Activated CD8-positive, alpha-beta T cell treated with anti-CD3 and anti-CD28 coated beads for 36 hours (primary cell): Measurements from ENCODE around the gene H19. TPM values are rescaled to one million over a fixed set of nuclear protein-coding genes. Genes with fewer than 3 reads are reported as not detected.

Experiments used
- ATAC-seq: fragments of 200-7000 bp; cut with Tn5 transposase; one replicate; pipeline ENCODE4 v1.10.0; 2021; ENCODE audit warnings: mild to moderate bottlenecking, moderate library complexity
- CTCF ChIA-PET: fragments of 350-600 bp; sonication (Branson Sonifier 250); formaldehyde crosslinking; loops from one replicate; lab custom pipeline; 2021; ENCODE audit warnings: antibody characterized with exemption; lab: Charles Lee
- POLR2A ChIA-PET: fragments of 350-600 bp; sonication (Branson Sonifier 250); formaldehyde crosslinking; loops from one replicate; lab custom pipeline; 2021; ENCODE audit warnings: antibody characterized with exemption; lab: Charles Lee
- DNase-seq: peaks from one replicate; pipeline ENCODE4 v3.0.0-alpha.2; 2020
- H3K27ac Mint-ChIP-seq: one replicate; pipeline ENCODE4 v1.8.0; 2021; ENCODE audit warnings: mild to moderate bottlenecking, mixed read lengths
- H3K27me3 Mint-ChIP-seq: one replicate; pipeline ENCODE4 v1.8.0; 2021; ENCODE audit warnings: mixed read lengths
- H3K36me3 Mint-ChIP-seq: one replicate; pipeline ENCODE4 v1.8.0; 2021; ENCODE audit warnings: low read depth, mixed read lengths
- H3K4me1 Mint-ChIP-seq: one replicate; pipeline ENCODE4 v1.8.0; 2021; ENCODE audit warnings: low read depth, mixed read lengths
- H3K4me3 Mint-ChIP-seq: one replicate; pipeline ENCODE4 v1.8.0; 2021; ENCODE audit warnings: mild to moderate bottlenecking, moderate library complexity, mixed read lengths
- H3K9me3 Mint-ChIP-seq: one replicate; pipeline ENCODE4 v1.8.0; 2021; ENCODE audit warnings: mixed read lengths
- CTCF ChIP-seq: fragments of 200-600 bp; IDR thresholded peaks from one replicate; pipeline ENCODE4 v1.8.0; 2022; ENCODE audit warnings: antibody characterized with exemption, mild to moderate bottlenecking
- intact Hi-C: fragments of 100-400 bp; cut with micrococcal nuclease; formaldehyde crosslinking; loops from one replicate; pipeline ENCODE4 v1.10.0; 2022
- total RNA-seq, 2 experiments: library from RNA; stranded (reverse); gene quantifications; one replicate each; pipeline ENCODE4 v1.2.3, GENCODE V29; 2021

The H19 gene
- total RNA-seq, 2 experiments from 2014 or later = not detected

DNA sequence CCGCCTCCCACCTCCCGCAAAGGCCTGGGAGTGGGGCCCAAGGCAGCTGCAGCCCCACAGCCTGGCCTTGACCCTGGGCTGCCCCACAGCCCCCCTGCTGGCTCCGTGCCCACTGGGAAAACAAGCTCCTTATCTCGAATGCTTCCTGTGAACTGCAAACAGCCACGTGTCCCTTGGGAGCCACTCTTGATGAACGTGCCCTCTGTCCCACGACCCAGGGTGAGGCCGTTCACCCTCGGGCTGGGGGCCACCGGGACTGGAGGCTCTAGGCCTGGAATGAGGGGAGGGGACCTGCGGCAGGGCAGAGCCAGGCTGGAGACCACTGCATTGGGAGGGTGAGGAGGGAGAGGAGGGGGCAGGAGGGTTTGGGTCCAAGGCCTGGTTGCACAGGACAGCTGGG is 9.5 kb downstream of the H19 start:
- ChIA-PET POLR2A (no interaction called here), CTCF (interaction anchor here (1.2 kb wide), 1 partner anchor 106 kb away, joined by 6 read pairs; no protein-coding TSS in a partner anchor)
- Mint-ChIP-seq H3K9me3 (no peaks in the 10 kb centered on the region), H3K4me1 (no peaks in the 10 kb centered on the region), H3K36me3 (no peaks in the 10 kb centered on the region), H3K4me3 (no peak overlapping the region), H3K27me3 (no peaks in the 10 kb centered on the region), H3K27ac (no peak overlapping the region)
- TF ChIP-seq CTCF = no peak
- no peak for DNase-seq
- intact Hi-C loops = no loop called here
- no peak for ATAC-seq

DNA sequence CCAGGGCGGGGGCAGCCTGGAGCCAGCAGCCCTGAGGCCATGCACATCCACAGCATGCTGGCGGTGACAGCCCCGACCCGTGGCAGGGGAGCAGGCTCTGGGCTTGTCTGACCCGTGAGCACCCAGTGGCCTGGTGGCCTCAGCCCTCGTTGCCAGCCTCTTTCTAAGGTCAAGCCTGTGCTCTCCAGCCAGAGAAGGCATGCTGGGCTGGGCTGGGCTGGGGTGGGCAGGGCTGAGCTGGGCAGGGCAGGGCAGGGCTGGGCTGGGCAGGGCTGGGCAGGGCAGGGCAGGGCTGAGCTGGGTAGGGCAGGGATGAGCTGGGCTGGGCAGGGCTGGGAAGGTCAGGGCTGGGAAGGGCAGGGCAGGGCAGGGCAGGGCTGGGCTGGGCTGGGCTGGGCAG is 10.6 kb downstream of the H19 start:
- H3K36me3 Mint-ChIP-seq = no peaks in the 10 kb centered on the region

GRCh38 chr11:1983601-1983961 is 14.1 kb downstream of the H19 start:
- Mint-ChIP-seq H3K9me3 (no peaks in the 10 kb centered on the region), H3K27me3 (no peaks in the 10 kb centered on the region), H3K4me3 (no peak overlapping the region), H3K36me3 (no peaks in the 10 kb centered on the region), H3K27ac (no peak overlapping the region), H3K4me1 (no peaks in the 10 kb centered on the region)
- ATAC-seq (no peak), DNase-seq (no peak)
- ChIA-PET CTCF (no interaction called here), POLR2A (no interaction called here)
- TF ChIP-seq CTCF = no peak
- intact Hi-C loops = no loop called here

More for the DNA sequence above, 10.6 kb downstream of the H19 start:
- Mint-ChIP-seq H3K9me3 (no peaks in the 10 kb centered on the region), H3K27me3 (no peaks in the 10 kb centered on the region), H3K27ac (no peak overlapping the region), H3K4me3 (no peak overlapping the region), H3K4me1 (no peaks in the 10 kb centered on the region)
- no peak for TF ChIP-seq CTCF
- intact Hi-C loops = no loop called here
- ChIA-PET CTCF (no interaction called here), POLR2A (no interaction called here)
- ATAC-seq = no peak
- DNase-seq = no peak

DNA sequence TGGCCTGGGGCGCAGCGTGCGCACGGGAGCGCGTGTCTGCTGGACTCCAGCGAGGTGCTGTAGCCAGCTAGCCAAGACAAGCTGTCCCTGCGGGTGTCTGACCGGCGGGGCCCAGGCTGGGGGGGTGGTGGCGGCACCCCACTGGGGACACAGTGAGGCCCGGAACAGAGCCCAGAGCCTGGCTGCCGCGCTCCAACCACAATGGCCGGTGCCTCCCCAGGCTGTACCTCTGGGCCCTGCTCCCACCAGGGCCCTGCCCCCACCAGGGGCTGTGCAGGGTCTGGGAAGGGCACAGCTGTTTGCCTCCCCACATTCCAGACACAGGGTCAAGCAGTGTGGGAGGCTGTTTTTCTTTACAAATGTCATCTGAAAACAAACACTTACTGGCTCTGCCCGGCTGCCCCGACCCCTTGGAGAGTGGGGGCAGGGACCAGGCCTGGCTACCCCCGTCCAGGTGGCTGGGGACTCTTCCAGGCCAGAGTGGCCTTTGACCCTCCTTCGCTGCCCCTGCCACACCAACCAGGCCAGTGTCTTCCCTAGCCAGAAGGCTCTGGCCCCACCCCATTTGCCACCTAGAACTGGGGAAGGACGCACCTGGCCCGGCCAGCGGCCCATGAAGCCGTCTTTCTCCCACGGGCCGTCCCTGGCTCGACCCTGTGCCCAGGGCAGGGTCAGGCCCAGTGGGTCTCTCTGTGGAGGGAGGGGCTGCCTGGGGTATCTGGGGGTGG is 14.6 kb downstream of the H19 start:
- ChIA-PET CTCF (no interaction called here), POLR2A (no interaction called here)
- intact Hi-C loops = no loop called here
- no peak for TF ChIP-seq CTCF
- no peak for ATAC-seq
- H3K36me3 Mint-ChIP-seq = no peaks in the 10 kb centered on the region
- no peaks in the 10 kb centered on the region for H3K4me1 Mint-ChIP-seq
- H3K27me3 Mint-ChIP-seq = no peaks in the 10 kb centered on the region
- no peaks in the 10 kb centered on the region for H3K9me3 Mint-ChIP-seq
- H3K4me3 Mint-ChIP-seq = no peak overlapping the region
- H3K27ac Mint-ChIP-seq = no peak overlapping the region
- no peak for DNase-seq

DNA sequence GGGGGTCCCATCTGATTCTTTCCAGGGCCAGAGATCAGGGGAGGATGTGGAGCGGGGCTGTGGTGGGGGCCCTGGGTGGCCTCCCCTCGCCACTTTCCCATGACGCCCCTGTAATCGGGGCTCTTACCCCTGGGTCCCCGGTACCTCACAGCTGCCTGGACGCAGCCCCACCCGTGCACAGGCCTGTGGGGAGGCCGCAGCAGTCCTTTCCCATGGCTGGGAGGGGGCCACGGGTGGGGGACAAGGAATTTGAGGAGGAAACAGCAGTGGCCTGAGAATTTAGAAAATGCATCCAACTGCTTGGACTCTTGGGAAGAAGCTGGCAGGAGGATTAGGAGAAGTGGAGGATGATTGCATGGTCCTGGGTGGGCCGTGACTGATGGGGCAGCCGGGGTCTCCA is 18.0 kb downstream of the H19 start:
- no peaks in the 10 kb centered on the region for H3K36me3 Mint-ChIP-seq
- no peak overlapping the region for H3K4me3 Mint-ChIP-seq
- H3K27ac Mint-ChIP-seq = no peak overlapping the region
- H3K27me3 Mint-ChIP-seq = no peaks in the 10 kb centered on the region
- intact Hi-C loops = no loop called here
- POLR2A ChIA-PET = no interaction called here
- CTCF ChIA-PET = no interaction called here
- no peak for ATAC-seq
- H3K9me3 Mint-ChIP-seq = no peaks in the 10 kb centered on the region
- H3K4me1 Mint-ChIP-seq = no peaks in the 10 kb centered on the region
- no peak for DNase-seq
- no peak for TF ChIP-seq CTCF
